ENCODE data around the gene PCYT2. TPM values are rescaled to one million over a fixed set of nuclear protein-coding genes. Genes with fewer than 3 reads are reported as not detected.
A peak's percentile ranks its signal among the peaks of the same experiment; 100 is the strongest.

PCYT2 gene
- total RNA-seq, 1 donor from 2014 or later, result 26.8 TPM

DNA sequence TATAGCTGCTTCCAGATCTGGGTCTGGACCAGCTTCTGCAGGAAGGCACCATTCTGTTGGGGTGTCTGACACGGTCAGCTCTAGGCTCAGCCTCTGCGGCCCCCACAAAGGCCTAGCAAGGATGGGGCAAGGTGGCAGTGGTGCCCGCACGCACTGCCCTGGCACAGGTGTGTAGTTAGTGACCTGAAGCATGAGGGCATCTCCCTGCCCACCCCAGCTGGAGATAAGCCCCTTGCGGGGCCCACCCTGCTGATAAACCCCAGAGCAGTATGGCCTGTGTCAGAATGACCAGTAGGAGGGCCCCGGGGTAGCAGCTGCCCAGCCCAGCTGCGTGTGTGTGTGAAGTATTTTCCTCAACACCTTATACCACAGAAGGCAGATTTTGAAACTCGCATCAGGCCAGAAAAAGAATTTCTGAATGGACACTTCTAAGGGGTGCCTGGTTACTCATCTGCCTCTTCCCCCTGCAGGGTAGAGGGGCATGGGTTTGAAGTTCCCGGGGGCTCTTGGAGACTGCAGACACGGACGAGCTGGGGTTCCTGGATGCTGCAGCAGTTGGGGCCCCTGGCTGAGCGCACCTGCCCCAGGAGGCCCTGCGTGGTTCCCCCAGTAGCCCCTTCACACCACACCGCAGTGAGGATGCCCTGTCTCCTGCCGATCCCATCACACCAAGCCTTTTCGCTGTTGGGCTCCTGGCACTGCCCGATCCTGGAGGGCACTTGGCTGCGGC is 44.6 kb downstream of the PCYT2 start:
- TF ChIP-seq, protein P1, sequence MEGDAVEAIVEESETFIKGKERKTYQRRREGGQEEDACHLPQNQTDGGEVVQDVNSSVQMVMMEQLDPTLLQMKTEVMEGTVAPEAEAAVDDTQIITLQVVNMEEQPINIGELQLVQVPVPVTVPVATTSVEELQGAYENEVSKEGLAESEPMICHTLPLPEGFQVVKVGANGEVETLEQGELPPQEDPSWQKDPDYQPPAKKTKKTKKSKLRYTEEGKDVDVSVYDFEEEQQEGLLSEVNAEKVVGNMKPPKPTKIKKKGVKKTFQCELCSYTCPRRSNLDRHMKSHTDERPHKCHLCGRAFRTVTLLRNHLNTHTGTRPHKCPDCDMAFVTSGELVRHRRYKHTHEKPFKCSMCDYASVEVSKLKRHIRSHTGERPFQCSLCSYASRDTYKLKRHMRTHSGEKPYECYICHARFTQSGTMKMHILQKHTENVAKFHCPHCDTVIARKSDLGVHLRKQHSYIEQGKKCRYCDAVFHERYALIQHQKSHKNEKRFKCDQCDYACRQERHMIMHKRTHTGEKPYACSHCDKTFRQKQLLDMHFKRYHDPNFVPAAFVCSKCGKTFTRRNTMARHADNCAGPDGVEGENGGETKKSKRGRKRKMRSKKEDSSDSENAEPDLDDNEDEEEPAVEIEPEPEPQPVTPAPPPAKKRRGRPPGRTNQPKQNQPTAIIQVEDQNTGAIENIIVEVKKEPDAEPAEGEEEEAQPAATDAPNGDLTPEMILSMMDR (IDR thresholded peaks at IDR 0.05; ENCODE audit: unreplicated experiment), result no peak
- H3K27me3 Mint-ChIP-seq (ENCODE audit: unreplicated experiment), result peaks cover 23% of the 10 kb centered on the region
- no peak overlapping the region for H3K4me3 Mint-ChIP-seq (ENCODE audit: unreplicated experiment)
- peaks cover 15% of the 10 kb centered on the region for H3K36me3 Mint-ChIP-seq (ENCODE audit: low read depth, unreplicated experiment)
- H3K9me3 Mint-ChIP-seq (ENCODE audit: unreplicated experiment), result no peaks in the 10 kb centered on the region
- H3K27ac Mint-ChIP-seq (ENCODE audit: unreplicated experiment), result no peak overlapping the region
- H3K4me1 Mint-ChIP-seq (ENCODE audit: unreplicated experiment), result peaks cover 15% of the 10 kb centered on the region
- no peak for DNase-seq (ENCODE audit: low spot score)

DNA sequence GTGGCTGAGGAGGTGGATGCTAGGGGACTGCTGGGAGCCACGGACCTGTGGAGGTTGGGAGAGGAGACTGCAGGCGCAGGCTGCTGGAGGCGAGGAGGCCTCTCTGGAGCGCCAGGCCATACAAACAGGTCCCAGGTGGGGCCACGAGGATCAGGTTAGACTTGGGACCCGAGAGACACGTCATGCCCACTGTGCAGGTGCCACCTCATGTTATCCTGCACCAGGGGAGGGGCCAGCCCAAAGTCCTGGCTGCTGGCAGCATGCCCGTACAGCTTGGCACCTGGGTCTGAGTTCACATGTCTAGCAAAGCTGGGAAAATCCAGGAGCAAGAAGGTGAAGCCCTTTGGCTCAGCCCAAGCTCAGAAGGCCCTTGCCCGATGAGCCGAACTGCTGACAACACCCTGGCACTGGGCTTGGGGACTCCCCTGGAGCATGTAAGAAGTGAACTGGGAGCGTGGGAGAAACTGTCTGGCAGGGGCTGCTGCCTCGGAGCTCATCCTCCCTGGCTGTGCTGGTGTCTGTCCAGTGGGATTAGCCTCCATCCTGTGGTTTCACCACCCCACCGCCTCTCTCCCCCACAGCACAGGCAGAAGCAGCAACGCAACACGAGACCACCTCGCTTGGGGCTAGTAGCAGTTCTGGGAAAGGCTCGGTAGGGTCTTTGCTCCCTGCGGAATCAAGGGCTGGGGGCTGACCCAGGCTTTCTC is 45.3 kb downstream of the PCYT2 start:
- H3K27me3 Mint-ChIP-seq (ENCODE audit: unreplicated experiment), result peaks cover 26% of the 10 kb centered on the region

DNA sequence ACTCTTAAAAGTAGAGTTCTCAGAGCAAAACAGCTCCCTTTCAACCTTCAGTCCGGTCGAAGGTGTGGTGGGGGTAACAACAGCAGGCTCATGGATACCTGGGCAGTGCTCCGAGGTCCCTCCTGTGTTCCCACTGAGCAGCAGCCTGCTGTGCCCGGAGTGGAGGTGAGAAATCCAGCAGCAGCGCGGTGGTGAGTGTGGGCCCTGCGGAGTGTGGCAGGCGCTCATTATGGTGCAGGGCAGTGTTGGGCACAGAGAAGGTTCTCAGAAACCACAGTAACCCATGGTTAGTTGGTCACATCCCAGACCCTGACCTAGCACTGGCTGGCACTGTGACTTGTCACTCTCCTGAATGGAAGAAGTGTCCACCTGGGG is 45.9 kb downstream of the PCYT2 start:
- DNase-seq (ENCODE audit: low spot score), result no peak
- Mint-ChIP-seq H3K9me3 (ENCODE audit: unreplicated experiment) (no peaks in the 10 kb centered on the region), H3K36me3 (ENCODE audit: low read depth, unreplicated experiment) (peaks cover 15% of the 10 kb centered on the region), H3K27ac (ENCODE audit: unreplicated experiment) (no peak overlapping the region), H3K4me1 (ENCODE audit: unreplicated experiment) (peaks cover 15% of the 10 kb centered on the region), H3K27me3 (ENCODE audit: unreplicated experiment) (peaks cover 27% of the 10 kb centered on the region), H3K4me3 (ENCODE audit: unreplicated experiment) (no peak overlapping the region)
- TF ChIP-seq, protein P1 (IDR thresholded peaks at IDR 0.05; ENCODE audit: unreplicated experiment), result no peak

More for the DNA sequence above, 45.3 kb downstream of the PCYT2 start:
- no peak for DNase-seq (ENCODE audit: low spot score)
- H3K36me3 Mint-ChIP-seq (ENCODE audit: low read depth, unreplicated experiment), result peaks cover 15% of the 10 kb centered on the region
- no peaks in the 10 kb centered on the region for H3K9me3 Mint-ChIP-seq (ENCODE audit: unreplicated experiment)
- H3K4me1 Mint-ChIP-seq (ENCODE audit: unreplicated experiment), result peaks cover 15% of the 10 kb centered on the region
- no peak overlapping the region for H3K4me3 Mint-ChIP-seq (ENCODE audit: unreplicated experiment)
- no peak overlapping the region for H3K27ac Mint-ChIP-seq (ENCODE audit: unreplicated experiment)
- TF ChIP-seq, protein P1 (IDR thresholded peaks at IDR 0.05; ENCODE audit: unreplicated experiment), result no peak

DNA sequence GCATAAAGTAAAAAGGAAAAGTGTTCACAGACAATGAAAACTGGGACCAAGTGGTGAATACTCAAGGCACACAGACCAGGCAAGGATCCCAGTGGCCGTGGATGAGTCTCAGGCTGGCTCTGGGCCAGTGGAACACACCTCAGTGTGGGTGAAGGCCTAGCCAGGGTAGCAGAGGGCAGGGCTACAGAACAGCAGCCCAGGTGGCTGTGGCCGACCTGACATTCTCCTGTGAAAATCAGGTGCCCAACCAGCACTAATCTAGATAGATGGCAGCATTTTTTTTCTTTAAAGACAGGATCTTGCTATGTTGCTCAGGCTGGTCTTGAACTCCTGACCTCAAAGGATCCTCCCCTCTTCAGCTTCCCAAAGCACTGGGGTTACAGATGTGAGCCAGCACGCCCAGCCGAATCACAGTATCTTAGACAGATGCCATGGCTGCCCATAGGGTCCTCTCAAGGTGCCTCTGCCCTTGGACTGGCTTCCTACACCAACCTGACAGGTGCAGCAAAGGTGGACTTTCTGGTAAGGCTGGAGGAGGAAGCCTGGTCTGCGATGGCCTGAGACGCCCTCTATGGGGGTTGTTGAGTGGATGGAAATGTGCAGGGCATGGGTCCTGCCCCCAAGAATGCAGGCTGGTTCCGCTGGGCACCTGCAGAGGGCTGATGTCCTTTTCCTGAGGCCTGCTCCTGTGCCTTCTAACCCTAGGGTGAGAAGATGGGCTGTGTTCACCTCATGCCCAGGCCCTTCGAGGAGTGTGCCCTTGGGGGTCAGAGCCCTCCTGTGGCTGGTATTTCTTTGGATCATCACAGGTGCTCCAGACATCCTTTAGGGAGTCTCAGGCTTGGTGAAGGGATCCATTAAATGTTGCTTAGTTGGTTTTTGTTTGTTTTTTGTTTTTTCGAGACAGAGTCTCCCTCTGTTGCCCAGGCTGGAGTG is 47.1 kb downstream of the PCYT2 start:
- TF ChIP-seq, protein P1 (IDR thresholded peaks at IDR 0.05; ENCODE audit: unreplicated experiment), result peak; percentile 17
- Mint-ChIP-seq H3K27me3 (ENCODE audit: unreplicated experiment) (peaks cover 26% of the 10 kb centered on the region), H3K9me3 (ENCODE audit: unreplicated experiment) (no peaks in the 10 kb centered on the region), H3K27ac (ENCODE audit: unreplicated experiment) (peak overlapping the region; percentile 73), H3K36me3 (ENCODE audit: low read depth, unreplicated experiment) (peaks cover 18% of the 10 kb centered on the region), H3K4me1 (ENCODE audit: unreplicated experiment) (peaks cover 18% of the 10 kb centered on the region), H3K4me3 (ENCODE audit: unreplicated experiment) (peak overlapping the region; percentile 74)
- no peak for DNase-seq (ENCODE audit: low spot score)

Data from endothelial cell (in vitro differentiated cells).